Glomerular visceral epithelial cell (primary cell): ENCODE data around the gene SASH3.

Experiments
- DNase-seq: peaks from one replicate; pipeline ENCODE4 v3.0.0-alpha.2; 2016; ENCODE audit errors: extremely low spot score

Gene SASH3

DNA sequence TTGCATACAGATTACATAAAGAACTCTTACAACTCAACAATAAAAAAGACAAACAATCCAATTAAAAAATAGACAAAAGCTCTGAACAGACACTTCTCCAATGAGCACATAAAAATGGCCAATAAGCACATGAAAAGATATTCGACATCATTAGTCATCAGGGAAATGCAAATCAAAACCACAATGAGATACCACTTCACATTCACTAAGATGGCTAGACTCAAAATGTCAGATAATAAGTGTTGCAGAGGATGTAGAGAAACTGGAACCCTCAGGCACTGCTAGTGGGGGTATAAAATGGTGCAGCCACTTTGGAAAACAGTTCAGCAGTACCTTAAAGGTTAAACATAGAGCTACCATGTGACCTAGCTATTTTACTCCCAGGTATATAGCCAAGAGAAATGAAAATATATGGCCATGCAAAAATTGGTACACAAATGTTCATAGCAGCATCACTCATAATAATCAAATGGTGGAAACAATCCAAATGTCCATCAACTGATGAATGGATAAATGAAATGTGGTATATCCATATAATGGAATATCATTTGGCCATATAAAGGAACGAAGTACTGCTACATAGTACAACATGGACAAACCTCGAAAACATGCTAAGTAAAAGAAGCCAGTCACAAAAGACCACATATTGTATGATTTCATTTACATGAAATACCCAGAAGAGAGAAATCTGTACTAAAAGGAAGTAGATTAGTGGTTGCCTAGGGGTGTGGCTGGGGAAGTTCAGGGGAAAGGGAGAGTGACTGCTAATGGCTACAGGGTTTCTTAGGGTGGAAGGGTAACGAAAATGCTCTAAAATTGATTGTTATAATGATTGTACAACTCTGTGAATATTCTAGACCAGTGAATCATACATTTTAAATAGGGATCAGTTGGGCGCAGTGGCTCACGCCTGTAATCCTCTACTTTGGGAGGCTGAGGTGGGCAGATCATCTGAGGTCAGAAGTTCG lies 29.4 kb downstream of the SASH3 start:
- no peak for DNase-seq

DNA sequence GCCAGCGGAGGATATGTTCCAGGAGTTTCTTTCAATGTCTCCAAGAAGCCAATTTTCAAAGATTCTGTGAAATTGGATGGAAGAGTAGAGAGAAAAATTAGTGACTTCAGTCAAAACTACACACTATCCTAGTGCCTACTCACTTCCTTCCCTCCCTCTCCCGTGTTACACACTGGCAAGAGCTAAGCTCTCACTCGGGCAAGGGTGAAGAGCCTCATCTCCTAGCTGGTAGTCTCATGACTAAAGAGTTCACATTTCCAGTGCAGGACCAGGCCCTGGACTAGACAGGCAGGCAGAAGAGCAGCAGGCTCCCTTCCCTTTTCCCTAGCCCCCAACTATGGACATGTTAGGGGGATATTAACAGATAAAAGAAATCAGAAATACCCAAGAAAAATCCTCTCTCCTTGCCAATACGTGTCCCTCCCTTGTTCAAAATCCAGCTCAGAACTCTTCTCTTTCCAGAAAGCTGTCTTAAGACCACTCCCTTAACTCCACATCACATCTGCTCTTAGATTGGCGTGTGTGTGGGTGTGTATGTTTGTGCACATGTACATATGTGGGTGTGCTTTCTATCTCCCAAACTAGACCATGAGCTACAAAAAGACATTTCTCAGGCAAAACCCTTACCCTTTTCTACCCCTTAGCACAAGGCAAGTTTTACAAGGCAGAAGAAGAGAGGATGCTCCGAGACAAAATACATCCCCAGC lies 34.1 kb downstream of the SASH3 start:
- DNase-seq: no peak

GRCh38 chrX:129818123-129818522 lies 38.4 kb downstream of the SASH3 start:
- no peak for DNase-seq

- DNase-seq: peak; percentile 22
Observed at GRCh38 chrX:129823115-129823514, 43.4 kb downstream of the SASH3 start.

- no peak for DNase-seq
Observed at GRCh38 chrX:129823522-129823921, 43.8 kb downstream of the SASH3 start.

DNA sequence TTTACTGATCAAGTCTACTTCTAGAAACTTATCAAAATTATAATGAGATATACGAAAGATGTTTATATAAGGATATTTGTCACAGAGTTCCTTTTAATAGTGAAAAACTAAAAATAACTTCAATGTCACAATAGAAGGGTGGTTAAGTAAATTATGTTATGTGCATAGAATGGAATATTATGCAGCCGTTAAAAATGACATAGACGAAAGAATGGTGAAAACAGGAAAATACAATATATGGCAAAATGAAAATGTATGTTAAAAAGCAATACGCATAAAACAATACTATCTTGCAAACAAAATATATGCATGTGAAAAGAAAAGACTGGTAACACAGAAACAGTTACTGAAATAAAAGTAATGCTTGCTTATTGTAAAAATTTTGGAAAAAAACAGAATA lies 44.9 kb downstream of the SASH3 start:
- DNase-seq: no peak

DNA sequence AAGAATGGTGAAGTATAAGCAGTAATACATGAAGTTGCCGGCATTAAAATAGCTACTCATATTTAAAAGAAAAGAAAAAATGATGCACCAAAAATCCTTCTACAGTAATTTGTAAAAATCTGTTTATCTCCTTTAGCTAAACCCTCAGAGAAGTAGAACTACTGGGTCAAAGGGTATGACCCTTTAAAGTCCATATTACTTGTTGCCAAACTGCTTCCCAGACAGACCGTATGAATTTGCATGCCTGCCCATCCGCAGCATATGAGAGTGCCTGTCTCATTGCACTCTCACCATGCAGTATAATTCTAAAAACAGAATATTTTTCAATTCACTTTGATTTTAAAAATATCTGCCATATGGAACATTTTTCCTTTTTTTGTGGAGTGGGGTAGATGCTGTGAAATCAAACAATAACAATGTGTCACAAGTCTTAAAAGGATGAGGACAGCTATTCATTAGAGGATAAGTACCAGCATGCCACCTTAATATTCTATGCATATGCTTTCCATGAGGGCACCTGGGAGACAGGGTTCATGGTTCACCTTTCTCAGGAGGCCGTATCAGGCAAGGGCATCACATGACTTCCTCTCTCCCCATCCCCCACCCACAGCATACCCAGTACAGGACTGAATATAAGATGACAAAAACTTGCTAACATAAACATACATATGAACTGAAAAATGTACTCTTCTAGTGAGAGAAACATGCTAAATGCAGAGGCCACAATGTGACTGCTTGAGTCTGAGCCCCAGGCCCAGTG lies 46.2 kb downstream of the SASH3 start:
- no peak for DNase-seq

DNA sequence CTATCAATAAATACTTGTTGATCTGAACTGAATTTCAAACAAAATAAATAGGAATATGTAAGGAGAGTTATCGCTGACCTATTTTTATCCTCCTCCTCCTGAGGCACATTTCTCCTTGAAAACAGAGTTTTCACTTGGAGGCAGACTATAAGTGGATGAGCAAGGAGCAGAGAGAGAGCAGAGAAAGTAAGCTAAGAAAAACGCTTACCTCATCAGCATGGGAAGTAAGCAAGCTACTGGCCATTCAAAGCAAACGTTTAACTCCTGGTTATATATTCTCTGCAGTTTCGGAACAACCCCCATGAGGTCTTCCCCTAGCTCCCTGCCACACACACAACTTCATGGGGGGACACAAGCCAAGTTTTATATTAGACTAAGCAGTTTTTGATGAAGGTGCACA lies 50.7 kb downstream of the SASH3 start:
- peak; percentile 1 for DNase-seq

- DNase-seq: no peak
Observed at GRCh38 chrX:129831091-129831885, 51.5 kb downstream of the SASH3 start.

- DNase-seq: peak; percentile 51
Observed at GRCh38 chrX:129833153-129833990, 53.6 kb downstream of the SASH3 start.

GRCh38 chrX:129836827-129837226 lies 57.1 kb downstream of the SASH3 start:
- DNase-seq: no peak

GRCh38 chrX:129840344-129840743 lies 60.6 kb downstream of the SASH3 start:
- DNase-seq: no peak

- no peak for DNase-seq
Observed at GRCh38 chrX:129842510-129843208, 62.9 kb downstream of the SASH3 start.

DNA sequence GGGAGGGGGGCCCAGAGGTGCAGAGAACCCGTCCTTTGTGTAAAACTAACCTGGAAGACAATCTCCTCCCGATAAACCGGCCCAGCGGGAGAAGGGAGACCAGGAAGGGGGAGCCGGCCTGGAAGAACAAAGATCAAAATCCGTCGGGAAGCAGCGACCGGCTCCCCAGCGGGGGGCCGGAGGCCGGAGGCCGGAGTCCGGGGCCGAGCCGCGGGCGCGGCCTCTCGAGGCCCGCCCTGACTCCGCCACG lies 63.4 kb downstream of the SASH3 start:
- DNase-seq: peak; percentile 7

- DNase-seq: peak; percentile 84
Observed at GRCh38 chrX:129843459-129844306, 63.9 kb downstream of the SASH3 start, which contains the start of gene ZDHHC9. Gene ZDHHC9, minus strand, starts transcription at chrX:129843886. Its CDS starts 1,941 bp downstream, at chrX:129841945.
